IMR-90 (cell line): Measurements from ENCODE around the gene MSRB1. TPM values are rescaled to one million over a fixed set of nuclear protein-coding genes. Genes with fewer than 3 reads are reported as not detected.

Experiments
- ATAC-seq: fragments of 200-7000 bp; cut with Tn5 transposase; 2 replicates; pipeline ENCODE4 v1.9.1; 2020; ENCODE audit warnings: low read depth, mild to moderate bottlenecking, moderate library complexity
- BruUV-seq: library from RNA; stranded (reverse); fragments of 400-500 nt; replicated peaks from 2 replicates; lab custom pipeline; 2021; lab: Mats Ljungman, UMichigan
- CTCF ChIA-PET: fragments of 300-600 bp; formaldehyde crosslinking; extraction: SDS; loops from one replicate; lab custom pipeline; 2021; ENCODE audit warnings: antibody characterized with exemption; lab: Yijun Ruan, JAX
- POLR2A ChIA-PET: fragments of 300-600 bp; sonication (Branson Sonifier 250); formaldehyde crosslinking; loops from one replicate; lab custom pipeline; 2022; ENCODE audit warnings: antibody characterized with exemption; ENCODE audit not compliant: unreplicated experiment; lab: Charles Lee
- DNase-seq: peaks from one replicate; pipeline ENCODE4 v3.0.0; 2013
- H2AFZ ChIP-seq: replicated peaks from 2 replicates; pipeline ENCODE3; 2013; ENCODE audit warnings: low read length, mild to moderate bottlenecking; ENCODE audit not compliant: poor library complexity
- H2AK5ac ChIP-seq: 2 replicates; pipeline ENCODE4 v1.6.1; 2013; ENCODE audit warnings: low read depth, low read length, inconsistent platforms
- H2AK9ac ChIP-seq: replicated peaks from 2 replicates; pipeline ENCODE3; 2013; ENCODE audit warnings: mild to moderate bottlenecking, low read depth, low read length, moderate library complexity; ENCODE audit not compliant: poor library complexity
- H2BK120ac ChIP-seq: 2 replicates; pipeline ENCODE4 v1.6.1; 2013; ENCODE audit warnings: low read depth, low read length, inconsistent platforms
- H2BK15ac ChIP-seq: 3 replicates; pipeline ENCODE4 v1.6.1; 2013; ENCODE audit warnings: low read depth, low read length, inconsistent platforms
- H2BK20ac ChIP-seq: 2 replicates; pipeline ENCODE4 v1.6.1; 2013; ENCODE audit warnings: low read depth, mild to moderate bottlenecking, inconsistent platforms, low read length, moderate library complexity
- H2BK5ac ChIP-seq: 2 replicates; pipeline ENCODE4 v1.6.1; 2013; ENCODE audit warnings: mild to moderate bottlenecking, low read depth, low read length, inconsistent platforms; ENCODE audit not compliant: poor library complexity, severe bottlenecking
- H3K14ac ChIP-seq: replicated peaks from 2 replicates; pipeline ENCODE4 v1.6.1; 2013; ENCODE audit warnings: low read depth, low read length, inconsistent platforms
- H3K18ac ChIP-seq: 2 replicates; pipeline ENCODE4 v1.6.1; 2013; ENCODE audit warnings: low read depth, low read length, control low read depth
- H3K23ac ChIP-seq: 2 replicates; pipeline ENCODE4 v1.6.1; 2013; ENCODE audit warnings: low read depth, low read length, inconsistent platforms
- H3K27ac ChIP-seq: 2 replicates; pipeline ENCODE4 v1.5.1; 2013; ENCODE audit warnings: mild to moderate bottlenecking, control low read depth, low read length; ENCODE audit not compliant: insufficient read depth
- H3K27me3 ChIP-seq: 2 replicates; pipeline ENCODE4 v1.6.1; 2013; ENCODE audit warnings: low read length; ENCODE audit not compliant: control insufficient read depth, insufficient read depth
- H3K36me3 ChIP-seq: 2 replicates; pipeline ENCODE4 v1.6.1; 2013; ENCODE audit warnings: low read length, mixed read lengths; ENCODE audit not compliant: control insufficient read depth, insufficient read depth
- H3K4ac ChIP-seq: 2 replicates; pipeline ENCODE4 v1.6.1; 2013; ENCODE audit warnings: low read depth, low read length, inconsistent platforms
- H3K4me1 ChIP-seq: 2 replicates; pipeline ENCODE4 v1.6.1; 2013; ENCODE audit warnings: low read length, mixed read lengths; ENCODE audit not compliant: control insufficient read depth, insufficient read depth
- H3K4me2 ChIP-seq: 2 replicates; pipeline ENCODE4 v1.6.1; 2013; ENCODE audit warnings: low read depth, mild to moderate bottlenecking, control low read depth, low read length, moderate library complexity
- H3K4me3 ChIP-seq: 2 replicates; pipeline ENCODE4 v1.5.1; 2013; ENCODE audit warnings: low read depth, mild to moderate bottlenecking, control low read depth, low read length, moderate library complexity; ENCODE audit not compliant: insufficient read depth
- H3K56ac ChIP-seq: 2 replicates; pipeline ENCODE4 v1.6.1; 2013; ENCODE audit warnings: low read length, inconsistent platforms; ENCODE audit not compliant: insufficient read depth; ENCODE audit errors: extremely low read depth
- H3K79me1 ChIP-seq, 2 experiments: 2 replicates each; pipeline ENCODE4 v1.6.1; 2013; ENCODE audit warnings: low read length in 2 of 2, inconsistent platforms in 1 of 2, low read depth in 1 of 2
- H3K9ac ChIP-seq: 2 replicates; pipeline ENCODE4 v1.6.1; 2013; ENCODE audit warnings: low read depth, low read length, control low read depth
- H3K9me1 ChIP-seq: 2 replicates; pipeline ENCODE4 v1.6.1; 2013; ENCODE audit warnings: low read length, inconsistent platforms; ENCODE audit not compliant: insufficient read depth
- H3K9me3 ChIP-seq: 2 replicates; pipeline ENCODE4 v1.6.1; 2013; ENCODE audit warnings: low read length; ENCODE audit not compliant: control insufficient read depth, insufficient read depth
- H4K20me1 ChIP-seq: 2 replicates; pipeline ENCODE4 v1.6.1; 2013; ENCODE audit warnings: low read length, inconsistent platforms; ENCODE audit not compliant: insufficient read depth
- H4K5ac ChIP-seq: 2 replicates; pipeline ENCODE4 v1.6.1; 2013; ENCODE audit warnings: mild to moderate bottlenecking, low read depth, low read length, control low read depth
- H4K8ac ChIP-seq, 2 experiments: 2 replicates each; pipeline ENCODE4 v1.6.1; 2013; ENCODE audit warnings: low read depth in 2 of 2, low read length in 2 of 2, control low read depth in 1 of 2, inconsistent platforms in 1 of 2
- H4K91ac ChIP-seq: 2 replicates; pipeline ENCODE4 v1.6.1; 2013; ENCODE audit warnings: low read depth, low read length, inconsistent platforms; ENCODE audit not compliant: insufficient read depth
- BHLHE40 ChIP-seq: fragments of 150-350 bp; IDR thresholded peaks from 2 replicates; pipeline ENCODE4 v1.6.1; 2016; ENCODE audit warnings: mild to moderate bottlenecking, low read depth, low read length
- CEBPB ChIP-seq: IDR thresholded peaks from 2 replicates; pipeline ENCODE4 v1.6.1; 2012; ENCODE audit warnings: low read depth, low read length, improper control_type of control experiment
- CHD1 ChIP-seq: IDR thresholded peaks from 2 replicates; pipeline ENCODE4 v1.6.1; 2012; ENCODE audit warnings: low read depth, low read length, improper control_type of control experiment
- FOS ChIP-seq: fragments of 150-350 bp; IDR thresholded peaks from 2 replicates; pipeline ENCODE4 v1.6.1; 2016; ENCODE audit warnings: low read depth, low read length
- MAFK ChIP-seq: IDR thresholded peaks from 2 replicates; pipeline ENCODE4 v1.6.1; 2012; ENCODE audit warnings: low read depth, low read length, improper control_type of control experiment
- MAZ ChIP-seq: IDR thresholded peaks from 2 replicates; pipeline ENCODE4 v1.6.1; 2012; ENCODE audit warnings: low read depth, mild to moderate bottlenecking, low read length, improper control_type of control experiment, moderate library complexity, borderline replicate concordance
- NFE2L2 ChIP-seq: fragments of 150-350 bp; IDR thresholded peaks from 2 replicates; pipeline ENCODE4 v1.6.1; 2016; ENCODE audit warnings: low read depth, mild to moderate bottlenecking, low read length
- POLR2A ChIP-seq: IDR thresholded peaks from 2 replicates; pipeline ENCODE4 v1.6.1; 2012; ENCODE audit warnings: mild to moderate bottlenecking, low read depth, low read length
- RAD21 ChIP-seq: IDR thresholded peaks from 2 replicates; pipeline ENCODE4 v1.6.1; 2012; ENCODE audit warnings: low read length, improper control_type of control experiment
- RCOR1 ChIP-seq: IDR thresholded peaks from 2 replicates; pipeline ENCODE4 v1.6.1; 2012; ENCODE audit warnings: mild to moderate bottlenecking, low read length, improper control_type of control experiment; ENCODE audit not compliant: insufficient replicate concordance
- SMC3 ChIP-seq: fragments of 150-350 bp; IDR thresholded peaks from 2 replicates; pipeline ENCODE4 v1.6.1; 2016; ENCODE audit warnings: low read depth, mild to moderate bottlenecking, antibody characterized with exemption, low read length, moderate library complexity
- WGBS, 2 experiments: methylation state at CpG; one replicate each; pipeline versions ENCODE4 v1.1.5 to v1.1.7; 2013; ENCODE audit warnings: missing lambda C conversion rate in 2 of 2; ENCODE audit not compliant: insufficient read length in 1 of 2; ENCODE audit errors: extremely low coverage in 2 of 2; 5-methylcytosine and 5-hydroxymethylcytosine counted together
- dilution Hi-C: fragments of 300-500 bp; cut with HindIII; formaldehyde crosslinking; loops from one replicate; pipeline ENCODE4 v1.14.3; 2018; ENCODE audit warnings: low sequenced_read_pairs; ENCODE audit not compliant: unreplicated experiment
- in situ Hi-C: fragments of 300-500 bp; cut with MboI; formaldehyde crosslinking; loops from 3 replicates; pipeline ENCODE4 v1.14.3; 2019; ENCODE audit warnings: low sequenced_read_pairs, inconsistent platforms, mixed read lengths
- intact Hi-C: fragments of 100-400 bp; cut with micrococcal nuclease; formaldehyde crosslinking; loops from 2 replicates; pipeline ENCODE4 v1.10.0; 2022
- polyA plus RNA-seq, 3 experiments: library from polyadenylated mRNA; depleted of rRNA; stranded (reverse); fragments of >200 nt; gene quantifications; 2 replicates each; pipeline ENCODE4 v1.2.3, GENCODE V29; 2012; ENCODE audit warnings: low replicate concordance in 1 of 3
- total RNA-seq: library from RNA; depleted of rRNA; stranded (reverse); fragments of >200 nt; gene quantifications from 2 replicates; pipeline ENCODE4 v1.2.3, GENCODE V29; 2012
- TF ChIP-seq, protein P1 (sequence below): fragments of 150-350 bp; IDR thresholded peaks from 2 replicates; pipeline ENCODE4 v1.6.1; 2017; ENCODE audit warnings: mild to moderate bottlenecking, antibody characterized with exemption, low read length, low read depth
- TF ChIP-seq, protein P2 (sequence below): fragments of 150-350 bp; IDR thresholded peaks from 2 replicates; pipeline ENCODE4 v1.6.1; 2016; ENCODE audit warnings: low read depth, mild to moderate bottlenecking, low read length, moderate library complexity, borderline replicate concordance

The MSRB1 gene
- total and polyA plus RNA-seq, 2 of the 4 experiments (the other 2 are of a cell fraction), result 17.0 to 32.3 TPM

DNA sequence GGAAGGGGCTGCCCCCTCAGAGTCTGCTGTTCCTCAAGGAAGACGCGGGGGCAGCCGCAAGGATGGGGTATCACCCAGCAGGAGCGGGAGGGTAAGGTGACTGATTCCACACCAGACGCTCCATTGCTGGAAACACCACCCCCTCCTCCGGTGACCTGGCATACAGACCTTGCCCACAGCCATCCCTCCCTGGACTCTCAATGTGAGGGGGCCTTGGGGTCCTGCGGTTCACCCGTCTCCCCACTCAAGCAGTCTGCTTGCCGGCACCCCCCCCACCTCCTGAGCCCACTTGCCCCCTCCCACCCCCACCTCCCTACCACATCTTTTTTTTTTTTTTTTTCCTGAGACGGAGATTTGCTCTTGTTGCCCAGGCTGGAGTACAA, 12.7 kb downstream of the MSRB1 start:
- ATAC-seq, result no peak
- ChIA-PET CTCF (interaction anchor here (1.5 kb wide), 1 partner anchor 13 kb away, joined by 3 read pairs; no protein-coding TSS in a partner anchor), POLR2A (no interaction called here)
- H3K9me1 ChIP-seq, result no peaks in the 10 kb centered on the region
- TF ChIP-seq SMC3 (no peak), RCOR1 (no peak), MAZ (no peak), BHLHE40 (no peak), RAD21 (no peak), CHD1 (no peak), CEBPB (no peak), POLR2A (no peak), FOS (no peak), NFE2L2 (no peak), MAFK (no peak)
- TF ChIP-seq, protein P1, sequence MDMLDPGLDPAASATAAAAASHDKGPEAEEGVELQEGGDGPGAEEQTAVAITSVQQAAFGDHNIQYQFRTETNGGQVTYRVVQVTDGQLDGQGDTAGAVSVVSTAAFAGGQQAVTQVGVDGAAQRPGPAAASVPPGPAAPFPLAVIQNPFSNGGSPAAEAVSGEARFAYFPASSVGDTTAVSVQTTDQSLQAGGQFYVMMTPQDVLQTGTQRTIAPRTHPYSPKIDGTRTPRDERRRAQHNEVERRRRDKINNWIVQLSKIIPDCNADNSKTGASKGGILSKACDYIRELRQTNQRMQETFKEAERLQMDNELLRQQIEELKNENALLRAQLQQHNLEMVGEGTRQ, result no peak
- TF ChIP-seq, protein P2, sequence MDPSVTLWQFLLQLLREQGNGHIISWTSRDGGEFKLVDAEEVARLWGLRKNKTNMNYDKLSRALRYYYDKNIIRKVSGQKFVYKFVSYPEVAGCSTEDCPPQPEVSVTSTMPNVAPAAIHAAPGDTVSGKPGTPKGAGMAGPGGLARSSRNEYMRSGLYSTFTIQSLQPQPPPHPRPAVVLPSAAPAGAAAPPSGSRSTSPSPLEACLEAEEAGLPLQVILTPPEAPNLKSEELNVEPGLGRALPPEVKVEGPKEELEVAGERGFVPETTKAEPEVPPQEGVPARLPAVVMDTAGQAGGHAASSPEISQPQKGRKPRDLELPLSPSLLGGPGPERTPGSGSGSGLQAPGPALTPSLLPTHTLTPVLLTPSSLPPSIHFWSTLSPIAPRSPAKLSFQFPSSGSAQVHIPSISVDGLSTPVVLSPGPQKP, result no peak
- DNase-seq, result no peak
- H3K79me1 ChIP-seq, result no peaks in the 10 kb centered on the region
- H3K4me3 ChIP-seq, result no peak overlapping the region
- H2BK20ac ChIP-seq, result no peak overlapping the region
- no peaks in the 10 kb centered on the region for H3K9me3 ChIP-seq
- no peaks in the 10 kb centered on the region for H4K20me1 ChIP-seq
- 81% methylated on average over 3 of the region's 10 CpGs; no CpG with 5 or more reads in 1 of the 2 experiments for WGBS, 2 experiments
- BruUV-seq, result no TSS peak
- H3K27ac ChIP-seq, result no peak overlapping the region
- H2BK15ac ChIP-seq, result no peak overlapping the region
- H2AFZ ChIP-seq, result peak overlapping the region; percentile 97
- H2BK5ac ChIP-seq, result no peak overlapping the region
- in situ Hi-C loops (loop anchor here (5.0 kb wide), 1 partner anchor 68 kb away; no protein-coding TSS in a partner anchor), dilution Hi-C loops (no loop called here), intact Hi-C loops (no loop called here)
- H3K23ac ChIP-seq, result no peak overlapping the region
- H3K4me2 ChIP-seq, result no peak overlapping the region
- H3K9ac ChIP-seq, result no peak overlapping the region
- no peak overlapping the region for H2AK5ac ChIP-seq
- H4K91ac ChIP-seq, result no peak overlapping the region
- H4K5ac ChIP-seq, result no peak overlapping the region
- H3K4ac ChIP-seq, result no peak overlapping the region
- no peak overlapping the region for H2BK120ac ChIP-seq
- H3K18ac ChIP-seq, result no peak overlapping the region
- peaks cover 4% of the 10 kb centered on the region; the same call in 1 of the 2 replicates for H3K27me3 ChIP-seq
- H3K56ac ChIP-seq, result no peak overlapping the region
- no peak overlapping the region for H4K8ac ChIP-seq
- no peak overlapping the region for H3K14ac ChIP-seq
- no peak overlapping the region for H2AK9ac ChIP-seq
- no peaks in the 10 kb centered on the region for H3K36me3 ChIP-seq
- no peaks in the 10 kb centered on the region for H3K4me1 ChIP-seq
